NCI-H2196 (cell line): ENCODE data around the gene PRM3.

Source experiments
- DNase-seq: peaks from one replicate; lab custom pipeline; 2025; ENCODE audit not compliant: unreplicated experiment; lab: John Stamatoyannopoulos, UW

Gene PRM3

GRCh38 chr16:11248133-11248532, 25.3 kb downstream of the PRM3 start:
- no peak for DNase-seq

GRCh38 chr16:11245988-11246387, 27.4 kb downstream of the PRM3 start:
- DNase-seq = no peak

- DNase-seq = no peak
Measured at GRCh38 chr16:11245222-11245737, 28.1 kb downstream of the PRM3 start.

GRCh38 chr16:11242658-11243057, 30.8 kb downstream of the PRM3 start:
- no peak for DNase-seq

GRCh38 chr16:11241480-11242204, 31.8 kb downstream of the PRM3 start:
- DNase-seq = no peak

- DNase-seq = peak; percentile 53
Measured at GRCh38 chr16:11240636-11241473, 32.6 kb downstream of the PRM3 start.

- no peak for DNase-seq
Measured at GRCh38 chr16:11239644-11240632, 33.5 kb downstream of the PRM3 start.

GRCh38 chr16:11238272-11239202, 34.9 kb downstream of the PRM3 start:
- DNase-seq = no peak

GRCh38 chr16:11236461-11237254, 36.8 kb downstream of the PRM3 start:
- DNase-seq = no peak

- DNase-seq = no peak
Measured at GRCh38 chr16:11235703-11235991, 37.8 kb downstream of the PRM3 start.

GRCh38 chr16:11234884-11235702, 38.3 kb downstream of the PRM3 start:
- DNase-seq = no peak

GRCh38 chr16:11233727-11234376, 39.6 kb downstream of the PRM3 start:
- no peak for DNase-seq

- no peak for DNase-seq
Measured at GRCh38 chr16:11232852-11233726, 40.3 kb downstream of the PRM3 start.

- no peak for DNase-seq
Measured at GRCh38 chr16:11232302-11232851, 41.1 kb downstream of the PRM3 start.

GRCh38 chr16:11231367-11231970, 42.0 kb downstream of the PRM3 start:
- no peak for DNase-seq

- DNase-seq = peak; percentile 83
Measured at GRCh38 chr16:11229906-11230305, 43.5 kb downstream of the PRM3 start.
